ENCODE data around the gene MCF2L2. TPM values are rescaled to one million over a fixed set of nuclear protein-coding genes. Genes with fewer than 3 reads are reported as not detected.
A peak's percentile ranks its signal among the peaks of the same experiment; 100 is the strongest.

The MCF2L2 gene
- total and polyA plus RNA-seq, 11 donors, result 0.12 to 1.4 (median 0.23) TPM; not detected in 1

DNA sequence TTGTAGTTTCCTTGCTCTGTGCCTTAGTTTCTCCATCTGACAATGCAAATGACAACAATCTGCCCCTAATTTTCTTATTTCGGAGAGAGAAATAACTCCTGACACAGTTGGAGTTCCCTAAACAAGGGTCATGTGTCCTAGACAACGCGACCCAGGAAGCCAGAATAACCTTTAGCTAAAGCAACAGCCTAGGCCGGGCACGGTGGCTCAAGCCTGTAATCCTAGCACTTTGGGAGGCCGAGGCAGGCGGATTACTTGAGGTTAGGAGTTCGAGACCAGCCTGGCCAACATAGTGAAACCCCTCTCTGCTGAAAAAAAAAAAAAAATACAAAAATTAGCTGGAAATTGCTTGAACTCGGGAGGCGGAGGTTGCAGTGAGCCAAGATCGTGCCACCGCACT, 49.9 kb downstream of the MCF2L2 start:
- intact Hi-C loops (cut with DNase I), result loop anchor here in 2 of 10 donors (2.0 to 10.0 kb wide), 2 partner anchors 66 to 124 kb away; partner anchors contain the start of gene B3GNT5 (in 1 of the 2)
- TF ChIP-seq, protein P1, sequence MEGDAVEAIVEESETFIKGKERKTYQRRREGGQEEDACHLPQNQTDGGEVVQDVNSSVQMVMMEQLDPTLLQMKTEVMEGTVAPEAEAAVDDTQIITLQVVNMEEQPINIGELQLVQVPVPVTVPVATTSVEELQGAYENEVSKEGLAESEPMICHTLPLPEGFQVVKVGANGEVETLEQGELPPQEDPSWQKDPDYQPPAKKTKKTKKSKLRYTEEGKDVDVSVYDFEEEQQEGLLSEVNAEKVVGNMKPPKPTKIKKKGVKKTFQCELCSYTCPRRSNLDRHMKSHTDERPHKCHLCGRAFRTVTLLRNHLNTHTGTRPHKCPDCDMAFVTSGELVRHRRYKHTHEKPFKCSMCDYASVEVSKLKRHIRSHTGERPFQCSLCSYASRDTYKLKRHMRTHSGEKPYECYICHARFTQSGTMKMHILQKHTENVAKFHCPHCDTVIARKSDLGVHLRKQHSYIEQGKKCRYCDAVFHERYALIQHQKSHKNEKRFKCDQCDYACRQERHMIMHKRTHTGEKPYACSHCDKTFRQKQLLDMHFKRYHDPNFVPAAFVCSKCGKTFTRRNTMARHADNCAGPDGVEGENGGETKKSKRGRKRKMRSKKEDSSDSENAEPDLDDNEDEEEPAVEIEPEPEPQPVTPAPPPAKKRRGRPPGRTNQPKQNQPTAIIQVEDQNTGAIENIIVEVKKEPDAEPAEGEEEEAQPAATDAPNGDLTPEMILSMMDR (IDR thresholded peaks at IDR 0.05), result no peak
- no peak for TF ChIP-seq POLR2A (IDR thresholded peaks at IDR 0.05)
- WGBS, 4 donors, result 93 to 96% (median 95%) methylated on average over 12 of the region's 12 CpGs

DNA sequence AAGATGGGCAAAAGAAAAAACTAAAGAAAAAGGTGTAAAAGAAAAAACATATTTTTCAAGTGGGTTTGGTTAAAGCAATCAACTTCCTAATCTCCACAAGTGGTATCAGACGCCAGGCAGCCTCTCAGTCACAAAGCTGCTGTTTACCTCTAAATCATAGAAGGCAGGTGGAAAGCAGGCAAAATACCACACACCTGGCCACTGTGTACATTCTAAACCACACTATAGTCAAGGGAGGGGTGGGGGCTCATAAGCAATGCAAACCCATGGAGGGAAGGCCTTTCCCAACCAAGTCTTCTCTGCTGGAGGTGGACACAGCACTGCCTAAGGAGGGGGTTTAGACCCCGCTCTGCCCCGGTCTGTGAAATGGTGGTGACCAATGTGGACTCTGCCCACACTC, 50.4 kb downstream of the MCF2L2 start:
- no peak for ATAC-seq
- Histone ChIP-seq H3K4me3 (no peak overlapping the region), H3K27ac (no peak overlapping the region), H3K4me1 (peaks cover 0 to 36% (median 0%) of the 10 kb centered on the region in 12 donors), H3K36me3 (no peaks in the 10 kb centered on the region), H3K9me3 (no peaks in the 10 kb centered on the region), H3K27me3 (no peaks in the 10 kb centered on the region)
- TF ChIP-seq POLR2A (IDR thresholded peaks at IDR 0.05), result no peak
- TF ChIP-seq, protein P1 (IDR thresholded peaks at IDR 0.05), result no peak
- DNase-seq, result no peak
- WGBS, 4 donors, result 89 to 96% (median 95%) methylated on average over 3 of the region's 3 CpGs
- intact Hi-C loops (cut with DNase I), result loop anchor here in 2 of 10 donors (2.0 to 10.0 kb wide), 2 partner anchors 65 to 123 kb away; partner anchors contain the start of gene B3GNT5 (in 1 of the 2)

More for the DNA sequence above, 49.9 kb downstream of the MCF2L2 start:
- H3K9me3 ChIP-seq, result no peaks in the 10 kb centered on the region
- DNase-seq, result no peak
- no peak overlapping the region for H3K27ac ChIP-seq
- no peaks in the 10 kb centered on the region for H3K27me3 ChIP-seq
- no peak overlapping the region for H3K4me3 ChIP-seq
- no peak for ATAC-seq
- H3K4me1 ChIP-seq, result peaks cover 0 to 36% (median 0%) of the 10 kb centered on the region in 12 donors
- no peaks in the 10 kb centered on the region for H3K36me3 ChIP-seq

DNA sequence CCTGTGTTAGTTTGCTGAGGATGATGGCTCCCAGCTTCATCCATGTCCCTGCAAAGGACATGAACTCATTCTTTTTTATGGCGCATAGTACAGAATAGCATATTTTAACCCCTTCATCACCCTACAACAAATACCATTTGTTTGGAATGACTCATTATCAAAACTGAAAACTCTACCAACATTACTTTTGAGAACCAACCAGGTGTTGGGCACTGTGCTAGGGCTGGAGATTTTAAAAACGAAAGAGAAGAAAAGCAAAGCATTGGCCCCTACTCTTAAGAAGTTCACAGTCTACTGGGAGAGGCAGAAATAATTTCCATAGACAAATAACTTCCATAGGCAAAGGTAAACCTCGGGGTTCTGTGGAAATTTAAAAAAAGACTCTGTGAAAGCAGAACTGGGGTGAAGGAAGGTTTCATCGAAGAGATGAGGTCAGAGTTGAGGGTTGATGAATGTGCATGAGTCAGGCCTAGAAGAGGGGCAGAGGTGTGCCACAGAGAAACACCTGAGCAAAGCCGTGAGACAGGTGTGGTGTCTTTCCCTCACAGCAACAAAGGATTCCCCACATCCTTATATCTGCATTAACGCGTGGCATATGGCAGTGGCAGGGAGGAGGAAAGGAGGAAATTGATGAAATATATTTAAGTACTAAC, 51.0 kb downstream of the MCF2L2 start:
- no peak for DNase-seq
- Histone ChIP-seq H3K4me1 (peaks cover 0 to 36% (median 0%) of the 10 kb centered on the region in 12 donors), H3K27me3 (no peaks in the 10 kb centered on the region), H3K36me3 (no peaks in the 10 kb centered on the region), H3K9me3 (no peaks in the 10 kb centered on the region), H3K27ac (no peak overlapping the region), H3K4me3 (no peak overlapping the region)
- 82 to 86% (median 85%) methylated on average over 7 of the region's 7 CpGs for WGBS, 4 donors
- intact Hi-C loops (cut with DNase I), result loop anchor here in 1 of 10 donors (10.0 kb wide), 1 partner anchor 123 kb away; the partner anchor contains the start of gene B3GNT5
- TF ChIP-seq, protein P1 (IDR thresholded peaks at IDR 0.05), result no peak
- no peak for TF ChIP-seq POLR2A (IDR thresholded peaks at IDR 0.05)
- ATAC-seq, result no peak

DNA sequence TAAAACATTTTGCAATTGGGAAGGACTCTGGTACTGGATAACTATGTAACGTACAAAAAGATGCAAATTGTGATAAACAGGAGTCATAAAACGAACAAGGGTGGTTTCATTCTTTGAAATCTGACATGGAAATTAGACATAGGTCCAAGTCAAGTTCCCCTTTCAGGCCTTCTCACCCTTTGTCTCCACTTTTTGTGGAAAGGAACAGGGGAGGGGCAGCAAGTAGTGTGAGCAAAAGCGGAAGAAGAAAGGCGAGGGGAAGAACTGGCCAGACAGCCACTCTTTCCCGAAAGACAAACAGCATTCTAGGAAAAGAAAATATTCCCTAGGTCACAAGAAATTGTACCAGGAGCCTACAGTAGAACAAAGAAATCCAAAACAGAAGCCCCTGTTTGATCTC, 52.6 kb downstream of the MCF2L2 start:
- H3K27ac ChIP-seq, result peak overlapping the region in 1 of 12 donors; percentile 47
- WGBS, 4 donors, result 80 to 88% (median 80%) methylated on average over 5 of the region's 5 CpGs
- H3K4me1 ChIP-seq, result peaks cover 0 to 27% (median 0%) of the 10 kb centered on the region in 12 donors
- intact Hi-C loops (cut with DNase I), result loop anchor here in 1 of 10 donors (10.0 kb wide), 1 partner anchor 121 kb away; the partner anchor contains the start of gene B3GNT5
- H3K27me3 ChIP-seq, result no peaks in the 10 kb centered on the region
- H3K9me3 ChIP-seq, result no peaks in the 10 kb centered on the region
- DNase-seq, result no peak
- TF ChIP-seq, protein P1 (IDR thresholded peaks at IDR 0.05), result no peak
- no peak for TF ChIP-seq POLR2A (IDR thresholded peaks at IDR 0.05)
- peak in 2 of 4 donors; percentile 53 to 62 for ATAC-seq
- no peaks in the 10 kb centered on the region for H3K36me3 ChIP-seq
- no peak overlapping the region for H3K4me3 ChIP-seq
